Measurements from ENCODE around the gene QRFP. TPM values are rescaled to one million over a fixed set of nuclear protein-coding genes. Genes with fewer than 3 reads are reported as not detected.
"Not testable (repeated sequence)": the region's sequence is repeated elsewhere in the genome, so short reads cannot be mapped to it uniquely, and the experiment has no call there.

The QRFP gene
- polyA plus RNA-seq, 3 donors: 0.18 to 0.60 (median 0.21) TPM

DNA sequence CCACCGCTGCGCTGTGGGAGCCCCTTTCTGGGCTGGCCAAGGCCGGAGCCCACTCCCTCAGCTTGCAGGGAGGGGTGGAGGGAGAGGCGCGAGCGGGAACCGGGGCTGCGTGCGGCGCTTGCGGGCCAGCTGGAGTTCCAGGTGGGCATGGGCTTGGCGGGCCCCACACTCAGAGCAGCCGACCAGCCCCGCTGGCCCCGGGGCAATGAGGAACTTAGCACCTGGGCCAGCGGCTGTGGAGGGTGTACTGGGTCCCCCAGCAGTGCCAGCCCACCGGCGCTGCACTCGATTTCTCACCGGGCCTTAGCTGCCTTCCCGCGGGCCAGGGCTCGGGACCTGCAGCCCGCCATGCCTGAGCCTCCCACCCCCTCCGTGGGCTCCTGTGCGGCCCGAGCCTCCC is 13.4 kb upstream of the QRFP start:
- H3K9me3 ChIP-seq (replicated peaks in 1 of 2; ENCODE audit: control insufficient read depth in 1 of 2, insufficient read depth in 1 of 2, low read length in 2 of 2); H2AFZ ChIP-seq (ENCODE audit: insufficient read depth, low read depth, low read length, poor library complexity, severe bottlenecking); DNase-seq; H3K79me2 ChIP-seq (ENCODE audit: insufficient read depth, low read length); H3K4me3 Mint-ChIP-seq; H3K27ac Mint-ChIP-seq; H3K36me3 ChIP-seq (replicated peaks in 1 of 2; ENCODE audit: control insufficient read depth in 1 of 2, insufficient read depth in 2 of 2, low read length in 2 of 2); intact Hi-C loops (cut with micrococcal nuclease); H3K4me2 ChIP-seq (replicated peaks; ENCODE audit: extremely low read depth, low read length, poor library complexity, severe bottlenecking); H3K36me3 Mint-ChIP-seq; H3K27ac ChIP-seq (ENCODE audit: low read depth in 1 of 2, low read length in 2 of 2); H3K4me1 Mint-ChIP-seq; H3K9me3 Mint-ChIP-seq; H3K27me3 ChIP-seq (ENCODE audit: control insufficient read depth in 2 of 2, insufficient read depth in 2 of 2, low read length in 2 of 2); H3K9ac ChIP-seq (ENCODE audit: insufficient read depth, low read length, poor library complexity, severe bottlenecking); H3K4me3 ChIP-seq (replicated peaks in 1 of 3; ENCODE audit: low read depth in 2 of 3, low read length in 3 of 3); H4K20me1 ChIP-seq (ENCODE audit: insufficient read depth, low read length); H3K4me1 ChIP-seq (ENCODE audit: control insufficient read depth in 1 of 2, insufficient read depth in 2 of 2, low read length in 2 of 2): not testable (repeated sequence)
- WGBS (ENCODE audit: insufficient coverage): 98% methylated on average over 11 of the region's 27 CpGs
- H3K27me3 Mint-ChIP-seq (ENCODE audit: low read depth in 3 of 3): peaks cover 5 to 10% (median 8%) of the 10 kb centered on the region in 3 donors

DNA sequence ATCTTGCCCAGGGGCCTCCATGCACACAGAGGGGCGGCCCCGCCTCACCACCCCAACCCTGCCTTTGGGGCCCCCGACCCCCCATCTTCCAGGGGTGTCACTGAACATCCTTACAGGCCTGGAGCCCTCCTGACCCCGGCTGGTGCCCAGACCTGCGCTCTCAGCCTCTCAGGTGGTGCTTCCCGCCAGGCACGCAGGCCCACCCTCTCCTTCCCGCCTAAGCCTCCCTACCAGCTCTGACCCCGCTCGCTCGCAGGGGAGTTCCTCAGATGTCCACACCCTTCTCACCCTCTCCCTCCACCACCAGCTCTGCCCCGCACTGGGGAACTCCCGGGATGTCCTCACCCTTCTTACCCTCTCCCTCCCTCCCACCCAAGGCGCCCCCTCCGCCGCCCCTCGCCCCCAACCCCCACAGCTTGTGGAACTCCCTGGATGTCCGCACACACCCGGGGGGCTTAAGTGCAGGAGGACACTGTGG is 12.3 kb upstream of the QRFP start:
- H3K4me1 ChIP-seq (ENCODE audit: control insufficient read depth in 1 of 2, insufficient read depth in 2 of 2, low read length in 2 of 2): no peaks in the 10 kb centered on the region
- H3K4me3 ChIP-seq (replicated peaks in 1 of 3; ENCODE audit: low read depth in 2 of 3, low read length in 3 of 3): no peak overlapping the region
- H4K20me1 ChIP-seq (ENCODE audit: insufficient read depth, low read length): no peaks in the 10 kb centered on the region
- Mint-ChIP-seq H3K9me3 (peaks cover 0 to 4% (median 0%) of the 10 kb centered on the region in 7 donors), H3K4me3 (no peak overlapping the region), H3K4me1 (peaks cover 2% of the 10 kb centered on the region), H3K27ac (no peak overlapping the region), H3K27me3 (ENCODE audit: low read depth in 3 of 3) (peaks cover 4 to 8% (median 8%) of the 10 kb centered on the region in 3 donors), H3K36me3 (no peaks in the 10 kb centered on the region)
- no peaks in the 10 kb centered on the region for H3K79me2 ChIP-seq (ENCODE audit: insufficient read depth, low read length)
- no peak for DNase-seq
- no peak overlapping the region for H3K4me2 ChIP-seq (replicated peaks; ENCODE audit: extremely low read depth, low read length, poor library complexity, severe bottlenecking)
- no peaks in the 10 kb centered on the region for H3K9me3 ChIP-seq (replicated peaks in 1 of 2; ENCODE audit: control insufficient read depth in 1 of 2, insufficient read depth in 1 of 2, low read length in 2 of 2)
- no peak overlapping the region for H3K27ac ChIP-seq (ENCODE audit: low read depth in 1 of 2, low read length in 2 of 2)
- H3K27me3 ChIP-seq (ENCODE audit: control insufficient read depth in 2 of 2, insufficient read depth in 2 of 2, low read length in 2 of 2): no peaks in the 10 kb centered on the region
- H3K9ac ChIP-seq (ENCODE audit: insufficient read depth, low read length, poor library complexity, severe bottlenecking): no peak overlapping the region
- H3K36me3 ChIP-seq (replicated peaks in 1 of 2; ENCODE audit: control insufficient read depth in 1 of 2, insufficient read depth in 2 of 2, low read length in 2 of 2): no peaks in the 10 kb centered on the region
- no peak for TF ChIP-seq CTCF (IDR thresholded peaks at IDR 0.05)
- H2AFZ ChIP-seq (ENCODE audit: insufficient read depth, low read depth, low read length, poor library complexity, severe bottlenecking): no peak overlapping the region
- intact Hi-C loops (cut with micrococcal nuclease): no loop called here
- 82% methylated on average over 12 of the region's 19 CpGs for WGBS (ENCODE audit: insufficient coverage)

All from CD14-positive monocyte (primary cell).